ENCODE data around the gene LPCAT1. TPM values are rescaled to one million over a fixed set of nuclear protein-coding genes. Genes with fewer than 3 reads are reported as not detected.

Gene LPCAT1
- total and polyA plus RNA-seq, 2 of the 4 experiments (the other 2 are of a cell fraction), result 17.7 to 33.6 TPM

- Histone ChIP-seq H4K8ac (ENCODE audit: low read depth in 2 of 2, low read length in 2 of 2) (no peak overlapping the region), H3K9me3 (ENCODE audit: control insufficient read depth, insufficient read depth, low read length) (no peaks in the 10 kb centered on the region), H2AFZ (replicated peaks; ENCODE audit: low read length, poor library complexity) (no peak overlapping the region), H3K36me3 (ENCODE audit: control insufficient read depth, insufficient read depth, low read length) (peaks cover 17% of the 10 kb centered on the region), H3K9ac (ENCODE audit: low read depth, low read length) (no peak overlapping the region), H3K4me2 (ENCODE audit: low read depth, low read length) (no peak overlapping the region), H4K5ac (ENCODE audit: low read depth, low read length) (no peak overlapping the region), H3K18ac (ENCODE audit: low read depth, low read length) (no peak overlapping the region), H3K4me1 (ENCODE audit: control insufficient read depth, insufficient read depth, low read length) (peaks cover 2% of the 10 kb centered on the region; the same call in 1 of the 2 replicates), H3K14ac (replicated peaks; ENCODE audit: low read depth, low read length) (no peak overlapping the region), H3K56ac (ENCODE audit: extremely low read depth, insufficient read depth, low read length) (no peak overlapping the region), H2BK120ac (ENCODE audit: low read depth, low read length) (no peak overlapping the region), H3K23ac (ENCODE audit: low read depth, low read length) (no peak overlapping the region), H4K91ac (ENCODE audit: insufficient read depth, low read depth, low read length) (no peak overlapping the region), H2BK20ac (ENCODE audit: low read depth, low read length) (no peak overlapping the region), H2AK9ac (replicated peaks; ENCODE audit: low read depth, low read length, poor library complexity) (no peak overlapping the region), H3K4ac (ENCODE audit: low read depth, low read length) (no peak overlapping the region), H3K27ac (ENCODE audit: insufficient read depth, low read length) (no peak overlapping the region), H2BK15ac (ENCODE audit: low read depth, low read length) (no peak overlapping the region; the same call in 2 of the 3 replicates), H4K20me1 (ENCODE audit: insufficient read depth, low read length) (peaks cover 97% of the 10 kb centered on the region), H2AK5ac (ENCODE audit: low read depth, low read length) (no peak overlapping the region), H3K4me3 (ENCODE audit: insufficient read depth, low read depth, low read length) (no peak overlapping the region), H3K27me3 (ENCODE audit: control insufficient read depth, insufficient read depth, low read length) (no peaks in the 10 kb centered on the region), H3K79me1 (ENCODE audit: low read depth in 1 of 2, low read length in 2 of 2) (peaks cover 27 to 69% of the 10 kb centered on the region in 2 experiments), H2BK5ac (ENCODE audit: low read depth, low read length, poor library complexity, severe bottlenecking) (no peak overlapping the region), H3K9me1 (ENCODE audit: insufficient read depth, low read length) (peaks cover 23% of the 10 kb centered on the region)
- intact Hi-C loops (cut with micrococcal nuclease), result no loop called here
- dilution Hi-C loops (cut with HindIII; ENCODE audit: low sequenced_read_pairs, unreplicated experiment), result no loop called here
- ChIA-PET POLR2A (ENCODE audit: unreplicated experiment) (no interaction called here), CTCF (interaction anchor here (0.6 kb wide), 1 partner anchor 15 kb away, joined by 3 read pairs; no protein-coding TSS in a partner anchor)
- ATAC-seq (ENCODE audit: low read depth) (no peak; the same call in 1 of the 2 replicates), DNase-seq (no peak)
- no TSS peak for BruUV-seq (replicated peaks)
- in situ Hi-C loops (cut with MboI; ENCODE audit: low sequenced_read_pairs), result no loop called here
- TF ChIP-seq BHLHE40 (IDR thresholded peaks at IDR 0.05; ENCODE audit: low read depth, low read length) (no peak), CEBPB (IDR thresholded peaks at IDR 0.05; ENCODE audit: low read depth, low read length) (no peak), RCOR1 (IDR thresholded peaks at IDR 0.05; ENCODE audit: insufficient replicate concordance, low read length) (no peak)
- WGBS, 2 experiments (ENCODE audit: extremely low coverage in 2 of 2, insufficient read length in 1 of 2), result 97% methylated on average over 14 of the region's 28 CpGs; no CpG with 5 or more reads in 1 of the 2 experiments
Measured at GRCh38 chr5:1501372-1502045, 22.3 kb downstream of the LPCAT1 start.

Data from IMR-90 (cell line).